ENCODE results near the gene PAPOLG. TPM values are rescaled to one million over a fixed set of nuclear protein-coding genes. Genes with fewer than 3 reads are reported as not detected.

The PAPOLG gene
- total and polyA plus RNA-seq, 2 of the 13 experiments (the other 11 are each of a cell fraction or from before 2014, with no cell fraction given) = 10.1 to 10.4 TPM

DNA sequence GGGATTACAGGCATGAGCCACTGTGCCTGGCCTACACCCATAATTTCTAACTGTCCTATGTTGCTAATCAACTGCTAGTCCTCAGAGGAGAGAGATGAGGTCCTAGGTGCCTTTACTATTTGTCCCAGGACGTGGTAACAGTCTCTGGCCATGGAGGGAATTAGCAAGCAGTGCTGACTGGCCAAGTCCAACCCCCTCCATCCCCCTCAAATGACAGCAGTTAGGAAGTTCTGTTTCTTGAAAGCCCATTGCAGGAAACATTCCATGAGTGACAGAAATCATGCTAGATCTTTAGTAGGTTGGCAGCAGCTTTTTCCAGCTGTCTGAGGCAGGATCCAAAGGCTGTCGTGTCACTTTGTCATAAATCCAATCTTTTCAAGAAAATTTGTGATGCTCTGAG is 69.6 kb downstream of the PAPOLG start:
- Histone ChIP-seq H3K4me2 (ENCODE audit: low read depth, low read length) (no peak overlapping the region), H3K4me3 (replicated peaks in 1 of 3; ENCODE audit: insufficient read depth in 1 of 3, low read depth in 2 of 3, low read length in 3 of 3) (no peak overlapping the region), H3K27me3 (ENCODE audit: control insufficient read depth in 1 of 2, insufficient read depth in 2 of 2, low read length in 2 of 2) (peaks cover 0 to 5% of the 10 kb centered on the region in 2 experiments; a peak in 1 of 5 replicates), H2AFZ (ENCODE audit: low read length) (no peak overlapping the region), H3K36me3 (replicated peaks in 1 of 2; ENCODE audit: control insufficient read depth in 1 of 2, insufficient read depth in 2 of 2, low read length in 2 of 2) (no peaks in the 10 kb centered on the region), H3K9me3 (ENCODE audit: low read length) (no peaks in the 10 kb centered on the region), H3K79me2 (ENCODE audit: insufficient read depth, low read length) (no peaks in the 10 kb centered on the region), H3K27ac (ENCODE audit: extremely low read length, insufficient read depth, low read length) (no peak overlapping the region), H4K20me1 (ENCODE audit: insufficient read depth, low read length) (no peaks in the 10 kb centered on the region), H3K9ac (ENCODE audit: insufficient read depth, low read depth, low read length) (no peak overlapping the region), H3K4me1 (ENCODE audit: insufficient read depth, low read length) (no peaks in the 10 kb centered on the region)
- FAIRE-seq (no peak), DNase-seq (ENCODE audit: low spot score) (no peak), ATAC-seq (no peak)
- ChIA-PET POLR2A (no interaction called here), CTCF (ENCODE audit: low intra/inter-chr PET ratio, low total read pairs) (no interaction called here)
- TF ChIP-seq KLF12 (CRISPR knock-in tag; IDR thresholded peaks at IDR 0.05; ENCODE audit: borderline replicate concordance) (no peak), RFXAP (CRISPR knock-in tag; IDR thresholded peaks at IDR 0.05; ENCODE audit: borderline replicate concordance) (no peak), ZBTB21 (CRISPR knock-in tag; IDR thresholded peaks at IDR 0.05) (no peak), KLF6 (CRISPR knock-in tag; IDR thresholded peaks at IDR 0.05) (no peak), IRX3 (CRISPR knock-in tag; IDR thresholded peaks at IDR 0.05; ENCODE audit: borderline replicate concordance, low read depth) (no peak), ZNF563 (CRISPR knock-in tag; IDR thresholded peaks at IDR 0.05) (no peak), ZKSCAN8 (CRISPR knock-in tag; IDR thresholded peaks at IDR 0.05; ENCODE audit: borderline replicate concordance) (no peak)
- TF ChIP-seq, protein P1, sequence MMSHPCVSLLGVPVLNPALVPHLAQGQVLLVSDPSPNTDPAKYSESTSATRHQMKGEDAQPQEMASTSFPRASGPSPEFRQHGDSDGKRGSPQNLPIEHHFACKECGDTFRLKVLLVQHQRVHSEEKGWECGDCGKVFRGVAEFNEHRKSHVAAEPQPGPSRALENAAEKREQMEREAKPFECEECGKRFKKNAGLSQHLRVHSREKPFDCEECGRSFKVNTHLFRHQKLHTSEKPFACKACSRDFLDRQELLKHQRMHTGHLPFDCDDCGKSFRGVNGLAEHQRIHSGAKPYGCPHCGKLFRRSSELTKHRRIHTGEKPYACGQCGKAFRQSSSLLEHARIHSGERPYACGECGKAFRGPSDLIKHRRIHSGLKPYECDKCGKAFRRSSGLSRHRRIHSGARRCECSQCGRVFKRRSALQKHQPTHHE (CRISPR knock-in tag; IDR thresholded peaks at IDR 0.05; ENCODE audit: borderline replicate concordance) = no peak
- TF ChIP-seq, protein P2, sequence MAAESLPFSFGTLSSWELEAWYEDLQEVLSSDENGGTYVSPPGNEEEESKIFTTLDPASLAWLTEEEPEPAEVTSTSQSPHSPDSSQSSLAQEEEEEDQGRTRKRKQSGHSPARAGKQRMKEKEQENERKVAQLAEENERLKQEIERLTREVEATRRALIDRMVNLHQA (CRISPR knock-in tag; IDR thresholded peaks at IDR 0.05) = no peak
- in situ Hi-C loops (cut with HindIII; ENCODE audit: extremely low pct_ligation_motif_present, low pct_unique_long_range_greater_than_20kb) = no loop called here
- BruUV-seq (replicated peaks) = no TSS peak
- intact Hi-C loops (cut with micrococcal nuclease; ENCODE audit: unreplicated experiment) = no loop called here
- 19% methylated on average over 2 of the region's 2 CpGs for WGBS (ENCODE audit: low lambda C conversion rate)

Data from HepG2 (cell line).